ENCODE data around the gene TRIM47.

Gene TRIM47

GRCh38 chr17:75881678-75882454 is 3.5 kb upstream of the TRIM47 start:
- no peak overlapping the region for H3K27ac ChIP-seq
- TF ChIP-seq, protein P1, sequence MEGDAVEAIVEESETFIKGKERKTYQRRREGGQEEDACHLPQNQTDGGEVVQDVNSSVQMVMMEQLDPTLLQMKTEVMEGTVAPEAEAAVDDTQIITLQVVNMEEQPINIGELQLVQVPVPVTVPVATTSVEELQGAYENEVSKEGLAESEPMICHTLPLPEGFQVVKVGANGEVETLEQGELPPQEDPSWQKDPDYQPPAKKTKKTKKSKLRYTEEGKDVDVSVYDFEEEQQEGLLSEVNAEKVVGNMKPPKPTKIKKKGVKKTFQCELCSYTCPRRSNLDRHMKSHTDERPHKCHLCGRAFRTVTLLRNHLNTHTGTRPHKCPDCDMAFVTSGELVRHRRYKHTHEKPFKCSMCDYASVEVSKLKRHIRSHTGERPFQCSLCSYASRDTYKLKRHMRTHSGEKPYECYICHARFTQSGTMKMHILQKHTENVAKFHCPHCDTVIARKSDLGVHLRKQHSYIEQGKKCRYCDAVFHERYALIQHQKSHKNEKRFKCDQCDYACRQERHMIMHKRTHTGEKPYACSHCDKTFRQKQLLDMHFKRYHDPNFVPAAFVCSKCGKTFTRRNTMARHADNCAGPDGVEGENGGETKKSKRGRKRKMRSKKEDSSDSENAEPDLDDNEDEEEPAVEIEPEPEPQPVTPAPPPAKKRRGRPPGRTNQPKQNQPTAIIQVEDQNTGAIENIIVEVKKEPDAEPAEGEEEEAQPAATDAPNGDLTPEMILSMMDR (IDR thresholded peaks at IDR 0.05): no peak
- H3K9me3 ChIP-seq: no peaks in the 10 kb centered on the region
- H3K4me3 ChIP-seq (ENCODE audit: low read depth in 1 of 2, low read length in 1 of 2): no peak overlapping the region
- peaks cover 27 to 34% of the 10 kb centered on the region in 2 experiments for H3K4me1 ChIP-seq (ENCODE audit: control insufficient read depth in 1 of 2, insufficient read depth in 1 of 2, low read depth in 1 of 2, low read length in 1 of 2)
- no peaks in the 10 kb centered on the region for H3K36me3 ChIP-seq
- peaks cover 62% of the 10 kb centered on the region for H3K27me3 ChIP-seq

DNA sequence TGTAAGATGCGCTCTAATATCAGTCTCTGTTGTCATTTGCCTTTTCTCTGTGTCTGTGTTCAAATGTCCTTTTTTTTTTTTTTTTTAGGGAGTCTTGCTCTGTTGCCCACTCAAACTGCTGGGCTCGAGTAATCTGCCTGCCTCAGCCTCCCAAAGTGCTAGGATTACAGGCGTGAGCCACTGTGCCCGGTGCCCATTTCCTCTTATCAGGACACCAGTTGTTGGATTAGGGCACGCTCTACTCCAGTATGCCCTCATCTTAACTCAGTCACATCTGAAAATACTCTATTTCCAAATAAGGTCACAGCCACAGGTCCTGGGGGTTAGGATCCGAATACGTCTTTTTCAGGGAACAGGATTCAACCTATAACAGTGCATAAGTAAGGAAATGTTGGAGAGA is 1.9 kb upstream of the TRIM47 start:
- peaks cover 41% of the 10 kb centered on the region in 2 experiments for H3K4me1 ChIP-seq (ENCODE audit: control insufficient read depth in 1 of 2, insufficient read depth in 1 of 2, low read depth in 1 of 2, low read length in 1 of 2)
- no peak overlapping the region for H3K4me3 ChIP-seq (ENCODE audit: low read depth in 1 of 2, low read length in 1 of 2)
- no peaks in the 10 kb centered on the region for H3K9me3 ChIP-seq
- H3K36me3 ChIP-seq: no peaks in the 10 kb centered on the region
- TF ChIP-seq, protein P1 (IDR thresholded peaks at IDR 0.05): no peak
- H3K27ac ChIP-seq: no peak overlapping the region
- peaks cover 78% of the 10 kb centered on the region for H3K27me3 ChIP-seq

- Histone ChIP-seq H3K9me3 (no peaks in the 10 kb centered on the region), H3K4me3 (ENCODE audit: low read depth in 1 of 2, low read length in 1 of 2) (peak overlapping the region; percentile 49 to 56), H3K4me1 (ENCODE audit: control insufficient read depth in 1 of 2, insufficient read depth in 1 of 2, low read depth in 1 of 2, low read length in 1 of 2) (peaks cover 32 to 35% of the 10 kb centered on the region in 2 experiments), H3K36me3 (no peaks in the 10 kb centered on the region), H3K27ac (peak overlapping the region; percentile 11), H3K27me3 (peaks cover 91% of the 10 kb centered on the region)
- TF ChIP-seq, protein P1 (IDR thresholded peaks at IDR 0.05): peak; percentile 74
These were observed 618 bp downstream of the TRIM47 start for GRCh38 chr17:75877752-75878173.

GRCh38 chr17:75876938-75877751 is 1.2 kb downstream of the TRIM47 start:
- Histone ChIP-seq H3K27me3 (peaks cover 85% of the 10 kb centered on the region), H3K27ac (no peak overlapping the region), H3K4me3 (ENCODE audit: low read depth in 1 of 2, low read length in 1 of 2) (peak overlapping the region; percentile 49 to 56), H3K36me3 (no peaks in the 10 kb centered on the region), H3K4me1 (ENCODE audit: control insufficient read depth in 1 of 2, insufficient read depth in 1 of 2, low read depth in 1 of 2, low read length in 1 of 2) (peaks cover 32 to 35% of the 10 kb centered on the region in 2 experiments), H3K9me3 (no peaks in the 10 kb centered on the region)
- TF ChIP-seq, protein P1 (IDR thresholded peaks at IDR 0.05): no peak

DNA sequence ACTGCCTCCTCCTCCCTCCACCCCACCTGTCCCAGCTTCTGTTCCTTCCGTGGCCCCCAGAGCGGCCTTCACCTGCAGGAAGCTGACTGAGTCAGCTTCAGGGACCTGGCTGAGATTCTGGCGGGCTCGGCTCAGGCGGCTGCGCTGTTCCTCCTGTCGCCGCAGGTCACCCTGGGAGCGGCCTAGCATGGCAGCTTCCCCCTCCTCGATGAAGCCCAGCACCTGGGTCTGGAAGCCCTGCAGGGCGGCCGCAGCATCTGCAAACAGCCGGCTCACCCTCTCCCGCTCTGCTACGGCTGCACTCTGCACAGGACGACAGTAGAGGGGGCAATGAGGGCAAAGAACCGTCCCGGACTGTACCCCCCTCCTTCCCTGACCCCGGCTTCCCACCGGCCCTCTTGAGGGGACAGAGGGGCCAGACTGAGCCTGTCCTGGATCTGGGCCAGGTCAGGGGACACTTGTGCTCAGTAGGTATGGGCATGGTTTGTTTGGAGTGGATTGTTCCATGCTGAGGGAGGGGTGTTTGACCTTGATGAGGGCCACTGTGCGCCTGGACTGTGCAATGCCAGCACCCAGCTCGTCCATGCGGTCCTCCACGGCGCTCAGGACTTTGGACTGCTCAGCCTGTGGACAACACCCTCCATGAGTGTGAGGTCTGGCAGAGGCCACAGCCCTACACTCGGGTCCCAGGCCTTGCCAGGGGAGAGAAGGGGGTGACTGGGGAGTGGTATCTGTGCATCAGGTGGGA is 2.0 kb downstream of the TRIM47 start:
- Histone ChIP-seq H3K36me3 (no peaks in the 10 kb centered on the region), H3K27ac (no peak overlapping the region), H3K27me3 (peaks cover 77% of the 10 kb centered on the region), H3K4me1 (ENCODE audit: control insufficient read depth in 1 of 2, insufficient read depth in 1 of 2, low read depth in 1 of 2, low read length in 1 of 2) (peaks cover 32 to 35% of the 10 kb centered on the region in 2 experiments), H3K4me3 (ENCODE audit: low read depth in 1 of 2, low read length in 1 of 2) (peak overlapping the region in 1 of 2 experiments; percentile 26), H3K9me3 (no peaks in the 10 kb centered on the region)
- TF ChIP-seq, protein P1 (IDR thresholded peaks at IDR 0.05): no peak

Measured in neutrophil (primary cell).